ENCODE measurements around the gene KLHL6.

GRCh38 chr3:183517607-183518006 is 37.9 kb downstream of the KLHL6 start:
- no peak for TF ChIP-seq CTCF (IDR thresholded peaks at IDR 0.05)
- TF ChIP-seq POLR2AphosphoS5 (IDR thresholded peaks at IDR 0.05): no peak
- TF ChIP-seq POLR2A (IDR thresholded peaks at IDR 0.05): no peak
- no peak for TF ChIP-seq EP300 (IDR thresholded peaks at IDR 0.05)

Measured in stomach (tissue), 4 donors.